ENCODE data around the gene TTR. TPM values are rescaled to one million over a fixed set of nuclear protein-coding genes. Genes with fewer than 3 reads are reported as not detected.

The TTR gene
- total and polyA plus RNA-seq, 2 of the 13 experiments (the other 11 are each of a cell fraction or from before 2014, with no cell fraction given): 91.3 to 496 TPM

DNA sequence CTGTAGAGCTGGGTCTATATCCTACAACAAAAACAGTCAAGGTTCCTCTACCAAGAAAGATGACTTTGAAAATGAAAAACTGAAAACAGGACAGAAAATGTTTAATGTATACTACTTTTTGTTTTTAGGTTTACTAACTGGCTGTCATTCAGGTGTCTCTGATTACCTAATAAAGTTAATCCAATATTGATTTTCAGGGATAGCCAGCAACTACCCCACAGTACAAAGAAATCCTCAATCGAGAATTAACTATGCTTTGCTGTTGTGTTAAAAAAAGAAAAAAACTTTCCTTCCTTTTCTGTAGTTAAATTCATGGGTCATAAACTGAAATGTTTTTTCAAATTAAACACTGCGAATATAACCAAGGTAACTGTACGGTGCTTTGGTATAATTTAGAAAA is 45.8 kb downstream of the TTR start:
- H3K4me1 ChIP-seq (ENCODE audit: insufficient read depth, low read length): no peaks in the 10 kb centered on the region
- FAIRE-seq (no peak), ATAC-seq (no peak), DNase-seq (ENCODE audit: low spot score) (no peak)
- ChIA-PET CTCF (ENCODE audit: low intra/inter-chr PET ratio, low total read pairs) (no interaction called here), POLR2A (no interaction called here)
- BruUV-seq (replicated peaks): no TSS peak
- H3K36me3 ChIP-seq (replicated peaks in 1 of 2; ENCODE audit: control insufficient read depth in 1 of 2, insufficient read depth in 2 of 2, low read length in 2 of 2): no peaks in the 10 kb centered on the region
- no peak overlapping the region for H2AFZ ChIP-seq (ENCODE audit: low read length)
- TF ChIP-seq ZNF556 (CRISPR knock-in tag; IDR thresholded peaks at IDR 0.05; ENCODE audit: borderline replicate concordance): no peak
- H3K79me2 ChIP-seq (ENCODE audit: insufficient read depth, low read length): no peaks in the 10 kb centered on the region
- 89% methylated on average over 3 of the region's 3 CpGs for WGBS (ENCODE audit: low lambda C conversion rate)
- H4K20me1 ChIP-seq (ENCODE audit: insufficient read depth, low read length): no peaks in the 10 kb centered on the region
- H3K27ac ChIP-seq (ENCODE audit: extremely low read length, insufficient read depth, low read length): no peak overlapping the region
- H3K9ac ChIP-seq (ENCODE audit: insufficient read depth, low read depth, low read length): no peak overlapping the region
- no peak overlapping the region for H3K4me3 ChIP-seq (replicated peaks in 1 of 3; ENCODE audit: insufficient read depth in 1 of 3, low read depth in 2 of 3, low read length in 3 of 3)
- H3K4me2 ChIP-seq (ENCODE audit: low read depth, low read length): no peak overlapping the region
- intact Hi-C loops (cut with micrococcal nuclease; ENCODE audit: unreplicated experiment) (no loop called here), in situ Hi-C loops (cut with HindIII; ENCODE audit: extremely low pct_ligation_motif_present, low pct_unique_long_range_greater_than_20kb) (no loop called here)
- H3K27me3 ChIP-seq (ENCODE audit: control insufficient read depth in 1 of 2, insufficient read depth in 2 of 2, low read length in 2 of 2): no peaks in the 10 kb centered on the region
- no peaks in the 10 kb centered on the region for H3K9me3 ChIP-seq (ENCODE audit: low read length)

DNA sequence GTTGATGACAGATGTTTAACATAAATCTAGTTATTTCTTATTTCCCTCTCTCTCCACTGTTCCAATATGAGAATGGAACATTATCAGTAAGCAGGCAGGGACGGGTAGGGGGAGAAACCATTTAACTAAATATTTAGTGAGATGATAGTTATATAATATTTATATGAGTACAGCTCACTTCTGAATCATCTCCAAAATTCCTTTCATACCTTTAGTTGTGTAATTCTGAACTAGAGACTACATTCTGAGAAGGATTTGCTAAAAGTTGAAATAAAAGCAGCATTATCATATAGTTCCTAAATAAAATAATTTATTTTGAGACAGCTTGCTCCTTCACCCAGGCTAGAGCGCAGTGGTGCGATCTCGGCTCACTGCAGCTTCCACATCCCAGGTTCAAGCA is 51.3 kb downstream of the TTR start:
- H3K36me3 ChIP-seq (replicated peaks in 1 of 2; ENCODE audit: control insufficient read depth in 1 of 2, insufficient read depth in 2 of 2, low read length in 2 of 2): no peaks in the 10 kb centered on the region
- 84% methylated on average over 4 of the region's 4 CpGs for WGBS (ENCODE audit: low lambda C conversion rate)
- H3K4me2 ChIP-seq (ENCODE audit: low read depth, low read length): no peak overlapping the region
- no peak overlapping the region for H2AFZ ChIP-seq (ENCODE audit: low read length)
- ATAC-seq (no peak), DNase-seq (ENCODE audit: low spot score) (no peak), FAIRE-seq (no peak)
- H3K27me3 ChIP-seq (ENCODE audit: control insufficient read depth in 1 of 2, insufficient read depth in 2 of 2, low read length in 2 of 2): no peaks in the 10 kb centered on the region
- H3K79me2 ChIP-seq (ENCODE audit: insufficient read depth, low read length): no peaks in the 10 kb centered on the region
- in situ Hi-C loops (cut with HindIII; ENCODE audit: extremely low pct_ligation_motif_present, low pct_unique_long_range_greater_than_20kb): no loop called here
- TF ChIP-seq ZNF138 (CRISPR knock-in tag; IDR thresholded peaks at IDR 0.05; ENCODE audit: low read depth): no peak
- no peak for TF ChIP-seq ZNF460 (CRISPR knock-in tag; IDR thresholded peaks at IDR 0.05; ENCODE audit: borderline replicate concordance)
- TF ChIP-seq KDM6A (CRISPR knock-in tag; IDR thresholded peaks at IDR 0.05; ENCODE audit: low read depth): no peak
- no peak for TF ChIP-seq ZNF674 (CRISPR knock-in tag; IDR thresholded peaks at IDR 0.05; ENCODE audit: low read depth)
- TF ChIP-seq HMGA1 (CRISPR knock-in tag; conservative IDR thresholded peaks at IDR 0.05): no peak
- TF ChIP-seq ETV5 (CRISPR knock-in tag; IDR thresholded peaks at IDR 0.05; ENCODE audit: borderline replicate concordance): no peak
- TF ChIP-seq TAF15 (IDR thresholded peaks at IDR 0.05; ENCODE audit: low read depth, low read length, poor library complexity, severe bottlenecking): no peak
- TF ChIP-seq ZFP36L1 (CRISPR knock-in tag; IDR thresholded peaks at IDR 0.05): no peak
- TF ChIP-seq ATM (IDR thresholded peaks at IDR 0.05; ENCODE audit: borderline replicate concordance): no peak
- TF ChIP-seq ZNF891 (CRISPR knock-in tag; IDR thresholded peaks at IDR 0.05): no peak
- no peak for TF ChIP-seq PTBP1 (IDR thresholded peaks at IDR 0.05; ENCODE audit: low read depth, low read length, poor library complexity, severe bottlenecking)
- TF ChIP-seq AKNA (CRISPR knock-in tag; IDR thresholded peaks at IDR 0.05; ENCODE audit: borderline replicate concordance): no peak
- TF ChIP-seq SMYD3 (CRISPR knock-in tag; IDR thresholded peaks at IDR 0.05): no peak
- no peak for TF ChIP-seq ZNF430 (CRISPR knock-in tag; IDR thresholded peaks at IDR 0.05)
- H4K20me1 ChIP-seq (ENCODE audit: insufficient read depth, low read length): no peaks in the 10 kb centered on the region
- ChIA-PET CTCF (ENCODE audit: low intra/inter-chr PET ratio, low total read pairs) (no interaction called here), POLR2A (no interaction called here)
- intact Hi-C loops (cut with micrococcal nuclease; ENCODE audit: unreplicated experiment): no loop called here
- BruUV-seq (replicated peaks): no TSS peak
- H3K9me3 ChIP-seq (ENCODE audit: low read length): no peaks in the 10 kb centered on the region
- H3K4me3 ChIP-seq (replicated peaks in 1 of 3; ENCODE audit: insufficient read depth in 1 of 3, low read depth in 2 of 3, low read length in 3 of 3): no peak overlapping the region
- no peak overlapping the region for H3K9ac ChIP-seq (ENCODE audit: insufficient read depth, low read depth, low read length)
- peaks cover 16% of the 10 kb centered on the region for H3K4me1 ChIP-seq (ENCODE audit: insufficient read depth, low read length)
- H3K27ac ChIP-seq (ENCODE audit: extremely low read length, insufficient read depth, low read length): no peak overlapping the region

Measured in HepG2 (cell line).